Osteocyte (in vitro differentiated cells): ENCODE results near the gene RPTOR. TPM values are rescaled to one million over a fixed set of nuclear protein-coding genes. Genes with fewer than 3 reads are reported as not detected.

Experiments used
- DNase-seq: peaks from one replicate; pipeline ENCODE4 v3.0.0; 2021; ENCODE audit warnings: mixed read lengths; ENCODE audit not compliant: unreplicated experiment; ENCODE audit errors: extremely low spot score
- H3K27ac Mint-ChIP-seq: one replicate; pipeline ENCODE4 v1.8.0; 2021; ENCODE audit warnings: mild to moderate bottlenecking, mixed read lengths; ENCODE audit not compliant: unreplicated experiment
- H3K27me3 Mint-ChIP-seq: one replicate; pipeline ENCODE4 v1.8.0; 2021; ENCODE audit warnings: mixed read lengths; ENCODE audit not compliant: unreplicated experiment
- H3K36me3 Mint-ChIP-seq: one replicate; pipeline ENCODE4 v1.8.0; 2021; ENCODE audit warnings: mixed read lengths; ENCODE audit not compliant: unreplicated experiment
- H3K4me1 Mint-ChIP-seq: one replicate; pipeline ENCODE4 v1.8.0; 2021; ENCODE audit warnings: mixed read lengths; ENCODE audit not compliant: unreplicated experiment
- H3K4me3 Mint-ChIP-seq: one replicate; pipeline ENCODE4 v1.8.0; 2021; ENCODE audit warnings: mild to moderate bottlenecking, moderate library complexity, mixed read lengths; ENCODE audit not compliant: unreplicated experiment
- H3K9me3 Mint-ChIP-seq: one replicate; pipeline ENCODE4 v1.8.0; 2021; ENCODE audit warnings: mixed read lengths; ENCODE audit not compliant: unreplicated experiment
- total RNA-seq: library from RNA; stranded (reverse); gene quantifications from 2 replicates; pipeline ENCODE4 v1.2.1, GENCODE V29; 2021
- TF ChIP-seq, protein P1 (sequence below): fragments of 200-600 bp; sonication (generic); IDR thresholded peaks from 2 replicates; pipeline ENCODE4 v1.5.0; 2021; ENCODE audit warnings: antibody characterized with exemption, mild to moderate bottlenecking, moderate library complexity

RPTOR gene
- total RNA-seq, 1 donor from 2014 or later: 36.0 TPM

DNA sequence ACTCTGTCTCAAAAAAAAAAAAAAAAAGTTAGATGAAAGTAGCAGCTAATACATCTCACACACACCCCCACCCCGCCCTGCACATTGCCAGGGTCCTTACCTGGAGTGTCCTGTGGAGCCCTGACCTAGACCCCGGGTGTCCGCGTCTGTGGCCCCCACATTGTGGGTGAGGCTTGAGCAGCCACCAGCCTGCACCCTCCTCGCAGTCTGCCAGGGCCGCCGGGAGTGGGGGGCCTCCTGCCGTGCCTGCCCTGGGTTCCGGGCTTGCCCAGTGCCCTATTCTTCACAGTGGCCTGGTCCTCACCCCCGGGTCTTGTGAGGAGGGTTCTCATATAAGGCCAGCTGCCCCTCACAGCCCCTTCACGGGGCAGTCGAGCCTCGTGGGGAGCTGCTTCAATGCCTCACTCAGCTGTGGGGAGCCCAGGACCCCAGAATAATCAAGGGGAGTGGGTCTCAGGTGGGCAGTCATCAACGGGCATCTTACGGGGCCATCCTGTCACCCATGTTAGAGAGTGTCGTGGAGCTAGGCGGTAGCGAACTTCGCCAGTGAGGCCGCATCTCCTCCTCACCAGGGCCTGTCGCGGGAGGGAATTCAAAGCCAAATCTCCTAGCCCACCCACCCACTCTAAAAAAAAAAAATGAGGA is 361.1 kb downstream of the RPTOR start:
- Mint-ChIP-seq H3K27me3 (no peaks in the 10 kb centered on the region), H3K27ac (no peak overlapping the region), H3K36me3 (peaks cover 29% of the 10 kb centered on the region), H3K4me3 (no peak overlapping the region), H3K9me3 (no peaks in the 10 kb centered on the region), H3K4me1 (peaks cover 18% of the 10 kb centered on the region)
- TF ChIP-seq, protein P1, sequence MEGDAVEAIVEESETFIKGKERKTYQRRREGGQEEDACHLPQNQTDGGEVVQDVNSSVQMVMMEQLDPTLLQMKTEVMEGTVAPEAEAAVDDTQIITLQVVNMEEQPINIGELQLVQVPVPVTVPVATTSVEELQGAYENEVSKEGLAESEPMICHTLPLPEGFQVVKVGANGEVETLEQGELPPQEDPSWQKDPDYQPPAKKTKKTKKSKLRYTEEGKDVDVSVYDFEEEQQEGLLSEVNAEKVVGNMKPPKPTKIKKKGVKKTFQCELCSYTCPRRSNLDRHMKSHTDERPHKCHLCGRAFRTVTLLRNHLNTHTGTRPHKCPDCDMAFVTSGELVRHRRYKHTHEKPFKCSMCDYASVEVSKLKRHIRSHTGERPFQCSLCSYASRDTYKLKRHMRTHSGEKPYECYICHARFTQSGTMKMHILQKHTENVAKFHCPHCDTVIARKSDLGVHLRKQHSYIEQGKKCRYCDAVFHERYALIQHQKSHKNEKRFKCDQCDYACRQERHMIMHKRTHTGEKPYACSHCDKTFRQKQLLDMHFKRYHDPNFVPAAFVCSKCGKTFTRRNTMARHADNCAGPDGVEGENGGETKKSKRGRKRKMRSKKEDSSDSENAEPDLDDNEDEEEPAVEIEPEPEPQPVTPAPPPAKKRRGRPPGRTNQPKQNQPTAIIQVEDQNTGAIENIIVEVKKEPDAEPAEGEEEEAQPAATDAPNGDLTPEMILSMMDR: no peak
- DNase-seq: no peak

DNA sequence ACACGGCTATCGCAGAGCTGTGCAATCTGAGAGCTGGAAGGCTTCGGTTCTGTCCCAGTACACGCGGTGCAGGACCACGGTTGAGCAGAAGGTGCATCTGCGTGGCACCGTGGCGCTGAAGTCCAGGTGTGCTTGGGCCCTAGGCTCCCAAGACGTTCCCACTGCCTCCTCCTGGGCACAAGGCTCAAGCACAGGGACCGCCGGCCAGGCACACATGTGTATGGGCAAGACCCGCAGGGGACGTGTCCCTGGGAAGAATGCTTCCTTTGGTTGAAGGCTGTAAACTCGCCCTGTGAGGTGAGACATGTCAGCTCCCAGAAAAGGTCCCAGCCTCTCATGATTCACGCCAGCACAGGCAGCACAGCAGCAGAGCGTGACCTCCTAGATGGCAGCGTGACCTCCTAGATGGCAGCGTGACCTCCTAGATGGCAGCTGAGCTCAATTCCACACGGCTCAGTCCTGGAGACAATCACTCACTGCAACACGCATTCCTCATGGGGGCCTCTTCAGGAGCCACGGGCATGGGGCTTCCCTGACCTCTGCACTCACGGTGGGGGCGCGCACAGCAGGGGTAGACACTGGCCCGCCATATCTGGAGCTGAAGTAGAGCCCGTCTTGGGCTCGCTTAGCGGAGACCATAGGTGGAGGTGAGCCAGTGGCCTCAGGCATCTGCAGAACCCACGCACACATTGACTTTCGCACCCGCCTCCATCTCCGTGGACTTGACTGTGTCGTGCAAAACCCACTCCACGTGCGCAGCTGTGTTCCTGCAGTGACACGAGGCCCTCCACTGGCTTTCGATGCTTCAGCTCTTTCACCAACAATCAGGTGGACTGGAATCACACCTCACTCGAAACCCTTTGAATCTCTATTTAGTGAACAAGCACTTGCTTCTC is 362.0 kb downstream of the RPTOR start:
- no peaks in the 10 kb centered on the region for H3K9me3 Mint-ChIP-seq
- no peak for DNase-seq
- TF ChIP-seq, protein P1: no peak
- peaks cover 32% of the 10 kb centered on the region for H3K36me3 Mint-ChIP-seq
- no peak overlapping the region for H3K27ac Mint-ChIP-seq
- H3K27me3 Mint-ChIP-seq: no peaks in the 10 kb centered on the region
- H3K4me3 Mint-ChIP-seq: no peak overlapping the region
- peaks cover 12% of the 10 kb centered on the region for H3K4me1 Mint-ChIP-seq

DNA sequence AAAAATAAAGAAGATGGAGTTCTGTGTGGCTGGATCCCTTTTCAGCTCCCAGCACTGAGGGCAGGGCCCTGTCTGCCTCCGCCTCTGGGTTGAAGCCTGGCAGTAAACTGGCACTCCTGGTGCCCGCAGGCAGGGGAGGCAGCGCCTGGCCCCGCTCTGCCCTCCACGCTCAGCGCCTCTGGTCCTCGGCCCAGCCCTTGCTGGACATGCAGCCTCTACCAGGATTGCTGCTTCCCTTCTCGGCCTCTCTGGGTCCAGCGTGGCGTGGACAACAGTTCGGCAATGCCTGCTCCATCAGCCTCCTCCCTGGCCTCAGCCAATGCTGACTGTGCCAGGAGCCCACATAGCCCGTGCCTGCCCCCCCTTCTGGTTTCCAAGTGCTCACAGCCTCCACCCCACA is 362.6 kb downstream of the RPTOR start:
- DNase-seq: no peak
- Mint-ChIP-seq H3K4me3 (no peak overlapping the region), H3K36me3 (peaks cover 26% of the 10 kb centered on the region), H3K27me3 (no peaks in the 10 kb centered on the region), H3K4me1 (peaks cover 10% of the 10 kb centered on the region), H3K9me3 (no peaks in the 10 kb centered on the region), H3K27ac (no peak overlapping the region)
- TF ChIP-seq, protein P1: no peak

DNA sequence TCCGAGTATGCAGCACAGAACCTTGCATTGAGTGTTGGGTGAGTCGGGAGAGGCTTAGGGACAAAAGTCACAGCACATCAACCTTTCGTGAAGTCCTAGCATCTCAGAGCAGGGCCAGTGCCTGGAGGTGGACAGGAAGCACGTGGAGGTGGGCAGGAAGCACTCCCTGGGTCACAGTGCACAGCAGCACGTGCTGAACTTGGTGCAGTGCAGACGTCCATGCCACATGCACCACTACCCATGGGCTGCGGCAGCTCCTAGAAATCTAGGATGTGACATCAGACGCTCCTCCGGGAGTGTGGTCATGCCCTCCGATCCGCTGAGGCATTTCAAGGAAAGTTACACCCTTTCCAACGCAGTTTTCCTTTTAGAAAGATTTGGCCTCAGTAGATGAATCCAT is 363.6 kb downstream of the RPTOR start:
- H3K27me3 Mint-ChIP-seq: no peaks in the 10 kb centered on the region

More for the DNA sequence above, 363.6 kb downstream of the RPTOR start:
- H3K9me3 Mint-ChIP-seq: no peaks in the 10 kb centered on the region
- DNase-seq: no peak
- no peak overlapping the region for H3K4me3 Mint-ChIP-seq
- peaks cover 26% of the 10 kb centered on the region for H3K36me3 Mint-ChIP-seq
- no peak overlapping the region for H3K27ac Mint-ChIP-seq
- TF ChIP-seq, protein P1: no peak
- peaks cover 10% of the 10 kb centered on the region for H3K4me1 Mint-ChIP-seq
